Amniotic epithelial cell (primary cell): Measurements from ENCODE around the gene GPR132.
A peak's percentile ranks its signal among the peaks of the same experiment; 100 is the strongest.
"Not testable (repeated sequence)": the region's sequence is repeated elsewhere in the genome, so short reads cannot be mapped to it uniquely, and the experiment has no call there.

Experiments used
- DNase-seq: peaks from one replicate; pipeline ENCODE4 v3.0.0-alpha.2; 2010; ENCODE audit warnings: low read depth

The GPR132 gene

DNA sequence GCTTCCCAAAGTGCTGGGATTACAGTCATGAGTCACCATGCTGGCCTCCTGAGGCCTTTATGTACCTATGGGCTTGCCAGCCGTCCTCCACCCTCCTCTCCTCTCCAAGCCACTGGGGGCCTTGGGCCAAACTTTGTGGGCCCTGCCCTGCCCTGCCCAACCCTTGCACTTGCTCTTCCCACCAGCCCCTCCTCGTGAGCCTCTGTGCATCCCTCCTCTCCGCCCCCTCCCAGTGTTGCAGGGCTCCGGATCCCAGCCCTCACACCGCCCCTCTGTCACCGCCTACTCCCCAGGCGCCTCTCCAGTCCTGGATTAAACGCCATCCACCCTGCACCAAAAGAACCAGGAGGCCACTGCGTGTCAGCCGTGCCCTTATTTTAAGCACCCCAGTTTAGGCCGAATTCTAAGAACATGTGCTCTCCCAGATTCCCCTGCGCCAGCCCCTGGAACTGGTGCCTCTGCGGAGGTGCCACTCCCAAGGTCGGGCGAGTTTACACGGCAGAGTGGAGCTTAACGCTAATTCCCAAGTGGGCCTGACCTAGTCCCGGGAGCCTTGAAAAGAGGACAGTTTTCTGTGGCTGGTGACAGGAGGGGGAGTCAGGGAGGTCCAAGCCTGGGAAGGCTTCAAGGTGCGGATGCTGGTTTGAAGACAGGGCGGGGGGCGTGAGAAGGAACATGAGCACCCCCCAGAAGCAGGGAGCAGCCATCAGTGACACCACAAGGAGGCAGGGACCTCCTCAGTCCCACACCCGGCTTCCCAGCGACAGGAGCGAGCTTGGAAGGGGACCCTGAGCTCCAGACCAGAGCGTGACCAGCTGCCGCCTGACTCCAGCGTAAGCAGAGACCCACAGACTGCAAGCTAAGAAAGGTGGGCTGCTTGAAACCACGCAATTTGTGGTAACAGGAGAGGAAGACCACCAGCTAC, 23.1 kb downstream of the GPR132 start:
- DNase-seq = no peak

DNA sequence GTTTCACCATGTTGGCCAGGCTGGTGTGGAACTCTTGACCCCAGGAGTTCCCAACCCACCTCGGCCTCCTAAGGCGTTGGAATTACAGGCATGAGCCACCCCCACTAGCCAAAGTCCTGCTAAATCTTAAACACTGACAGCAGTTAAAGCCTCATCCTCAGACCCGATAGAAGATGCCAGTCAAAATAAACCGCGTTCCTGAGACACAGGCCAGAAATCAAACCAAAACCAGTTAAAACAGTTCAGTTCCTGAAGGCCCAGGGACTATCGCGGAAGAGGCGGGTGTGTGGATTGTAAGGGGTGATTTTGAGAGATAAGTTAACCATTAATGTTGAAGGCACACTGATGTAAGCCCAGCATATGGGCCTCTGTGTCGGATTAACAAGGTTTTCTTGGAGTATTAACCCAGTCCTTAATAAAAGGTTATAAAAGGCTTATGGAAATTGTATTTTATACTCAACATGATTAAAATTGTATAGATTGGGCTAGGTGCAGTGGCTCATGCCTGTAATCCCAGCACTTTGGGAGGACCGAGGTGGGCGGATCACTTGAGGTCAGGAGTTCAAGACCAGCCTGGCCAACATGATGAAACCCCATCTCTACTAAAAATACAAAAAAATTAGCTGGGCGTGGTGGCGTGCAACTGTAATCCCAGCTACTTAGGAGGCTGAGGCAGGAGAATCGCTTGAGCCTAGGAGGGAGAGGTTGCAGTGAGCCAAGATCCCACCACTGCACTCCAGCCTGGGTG, 25.6 kb downstream of the GPR132 start:
- DNase-seq = peak; percentile 75

DNA sequence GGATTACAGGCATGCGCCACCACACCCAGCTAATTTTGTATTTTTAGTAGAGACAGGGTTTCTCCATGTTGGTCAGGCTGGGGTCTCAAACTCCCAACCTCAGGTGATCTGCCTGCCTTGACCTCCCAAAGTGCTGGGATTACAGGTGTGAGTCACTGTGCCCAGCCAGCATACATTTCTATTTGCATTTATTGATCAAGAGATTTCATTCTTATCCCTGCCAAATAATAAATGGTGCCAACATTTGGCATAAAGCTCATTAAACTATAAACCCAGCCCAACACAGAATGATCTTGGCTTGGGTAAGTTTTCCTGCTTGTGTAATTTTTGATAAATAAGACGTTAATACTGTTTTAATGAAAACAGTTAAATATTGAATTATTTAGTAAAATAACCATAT, 29.6 kb downstream of the GPR132 start:
- not testable (repeated sequence) for DNase-seq

DNA sequence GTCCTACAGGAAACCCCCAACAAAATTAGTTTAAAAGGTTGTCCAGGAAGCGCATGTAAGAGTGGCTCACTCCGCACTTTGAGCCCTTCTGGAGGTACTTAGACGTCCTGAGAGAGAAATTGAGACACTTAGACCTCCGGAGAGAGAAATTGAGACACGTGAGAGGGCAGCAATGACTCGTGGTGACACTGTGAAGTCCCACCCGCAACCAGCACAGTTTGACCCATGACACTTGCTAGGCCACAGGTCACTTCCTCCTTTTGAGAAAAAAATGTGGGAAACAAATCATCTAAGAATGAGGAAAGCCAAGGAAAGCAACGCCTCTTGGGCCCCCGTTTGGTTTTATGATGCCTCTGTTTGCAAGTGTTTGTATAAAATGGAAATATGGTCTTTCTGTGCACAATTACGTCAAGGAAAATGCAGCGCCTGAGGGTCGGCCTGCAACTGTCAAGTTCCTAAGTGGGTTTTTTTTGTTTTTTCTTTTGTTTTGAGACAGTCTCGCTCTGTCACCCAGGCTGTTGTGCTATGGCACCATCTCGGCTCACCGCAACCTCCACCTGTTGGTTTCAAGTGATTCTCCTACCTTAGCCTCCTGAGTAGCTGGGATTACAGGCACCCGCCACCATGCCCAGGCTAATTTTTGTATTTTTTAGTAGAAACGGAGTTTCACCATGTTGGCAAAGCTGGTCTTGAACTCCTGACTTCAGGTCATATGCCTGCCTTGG, 30.8 kb downstream of the GPR132 start:
- no peak for DNase-seq

DNA sequence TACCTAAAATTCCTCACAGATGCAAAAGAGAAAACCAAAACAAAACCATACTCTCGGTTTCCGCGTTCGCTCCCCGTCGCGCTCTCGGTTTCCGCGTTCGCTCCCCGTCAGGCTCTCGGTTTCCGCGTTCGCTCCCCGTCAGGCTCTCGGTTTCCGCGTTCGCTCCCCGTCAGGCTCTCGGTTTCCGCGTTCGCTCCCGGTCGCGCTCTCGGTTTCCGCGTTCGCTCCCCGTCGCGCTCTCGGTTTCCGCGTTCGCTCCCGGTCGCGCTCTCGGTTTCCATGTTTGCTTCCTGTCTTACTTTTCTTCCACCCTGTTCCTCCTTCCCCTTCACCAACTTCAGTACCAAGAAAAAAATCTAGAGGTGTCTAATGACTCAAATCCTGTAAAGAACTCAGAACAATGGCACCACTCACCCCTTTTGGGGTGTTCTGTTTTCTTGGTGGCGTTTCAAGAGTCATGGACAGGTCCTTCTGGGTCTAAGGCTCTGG, 31.8 kb downstream of the GPR132 start:
- not testable (repeated sequence) for DNase-seq

DNA sequence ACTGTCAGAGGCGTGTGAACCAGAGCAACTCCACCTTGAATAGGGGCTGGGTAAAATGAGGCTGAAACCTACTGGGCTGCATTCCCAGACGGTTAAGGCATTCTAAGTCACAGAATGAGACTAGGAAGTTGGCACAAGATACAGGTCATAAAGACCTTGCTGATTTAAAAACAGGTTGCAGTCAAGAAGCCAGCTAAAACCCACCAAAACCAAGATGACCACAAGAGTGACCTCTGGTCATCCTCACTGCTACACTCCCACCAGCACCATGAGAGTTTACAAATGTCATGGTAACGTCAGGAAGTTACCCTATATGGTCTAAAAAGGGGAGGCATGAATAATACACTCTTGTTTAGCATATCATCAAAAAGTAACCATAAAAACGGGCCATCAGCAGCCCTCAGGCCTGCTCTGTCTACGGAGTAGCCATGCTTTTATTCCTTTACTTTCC, 32.8 kb downstream of the GPR132 start:
- peak; percentile 72 for DNase-seq

DNA sequence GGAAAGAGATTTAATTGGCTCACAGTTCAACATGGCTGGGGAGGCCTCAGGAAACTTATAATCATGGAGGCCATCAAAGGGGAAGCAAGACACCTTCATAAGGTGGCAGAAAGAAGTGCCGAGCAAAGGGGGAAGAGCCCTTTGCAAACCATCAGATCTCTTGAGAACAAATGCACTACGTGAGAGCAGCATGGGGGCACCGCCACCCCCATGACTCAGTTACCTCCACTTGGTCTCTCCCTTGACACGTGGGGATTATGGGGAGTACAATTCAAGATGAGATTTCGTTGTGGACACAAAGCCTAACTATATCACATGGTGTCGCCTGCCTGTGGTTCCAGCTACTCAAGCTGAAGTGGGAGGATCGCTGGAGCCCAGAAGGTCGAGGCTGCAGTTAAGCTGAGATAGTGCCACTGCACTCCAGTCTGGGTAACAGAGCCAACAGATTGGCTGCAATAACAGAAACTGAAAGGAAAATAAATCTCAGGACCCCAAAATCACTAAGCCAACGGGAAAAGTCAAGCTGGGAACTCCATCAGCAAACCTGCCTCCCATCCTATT, 34.3 kb downstream of the GPR132 start:
- no peak for DNase-seq

DNA sequence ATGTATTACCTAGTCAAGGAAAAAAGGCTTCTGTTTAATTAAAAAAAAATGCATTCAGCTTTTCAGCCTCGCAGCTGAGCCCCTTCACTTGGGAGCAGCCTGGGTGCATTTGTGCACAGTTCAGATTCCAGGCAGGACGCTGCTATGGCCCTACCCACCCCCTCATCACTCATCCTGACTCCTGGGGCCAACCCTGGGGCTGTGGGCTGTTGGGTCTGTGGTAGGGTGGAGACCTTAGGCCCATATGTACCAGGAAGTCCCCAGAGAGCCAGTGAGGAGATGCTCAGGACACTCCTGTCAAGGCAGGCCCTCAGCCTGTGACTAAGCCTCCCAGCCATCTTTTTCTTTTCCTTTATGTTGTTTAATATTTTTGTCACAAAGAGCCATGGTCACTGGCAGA, 35.0 kb downstream of the GPR132 start:
- DNase-seq = no peak

DNA sequence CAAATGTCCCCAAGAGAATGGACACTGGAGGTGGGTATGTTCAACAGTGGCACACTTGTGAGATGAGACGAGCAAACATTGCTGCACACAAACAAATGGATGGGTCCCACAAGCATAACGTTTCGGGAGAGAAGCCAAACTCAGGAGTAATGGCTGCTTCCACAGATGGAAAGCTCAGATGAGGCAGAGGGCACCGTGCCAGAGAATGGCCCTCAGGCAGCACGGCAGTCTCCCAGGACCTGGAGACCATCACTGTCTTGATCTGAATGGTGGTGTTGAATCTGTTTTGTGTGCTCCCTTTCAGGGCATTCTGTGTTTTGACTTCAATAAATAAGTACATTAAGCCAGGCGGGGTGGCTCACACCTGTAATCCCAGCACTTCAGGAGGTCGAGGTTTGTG, 35.8 kb downstream of the GPR132 start:
- DNase-seq = no peak

DNA sequence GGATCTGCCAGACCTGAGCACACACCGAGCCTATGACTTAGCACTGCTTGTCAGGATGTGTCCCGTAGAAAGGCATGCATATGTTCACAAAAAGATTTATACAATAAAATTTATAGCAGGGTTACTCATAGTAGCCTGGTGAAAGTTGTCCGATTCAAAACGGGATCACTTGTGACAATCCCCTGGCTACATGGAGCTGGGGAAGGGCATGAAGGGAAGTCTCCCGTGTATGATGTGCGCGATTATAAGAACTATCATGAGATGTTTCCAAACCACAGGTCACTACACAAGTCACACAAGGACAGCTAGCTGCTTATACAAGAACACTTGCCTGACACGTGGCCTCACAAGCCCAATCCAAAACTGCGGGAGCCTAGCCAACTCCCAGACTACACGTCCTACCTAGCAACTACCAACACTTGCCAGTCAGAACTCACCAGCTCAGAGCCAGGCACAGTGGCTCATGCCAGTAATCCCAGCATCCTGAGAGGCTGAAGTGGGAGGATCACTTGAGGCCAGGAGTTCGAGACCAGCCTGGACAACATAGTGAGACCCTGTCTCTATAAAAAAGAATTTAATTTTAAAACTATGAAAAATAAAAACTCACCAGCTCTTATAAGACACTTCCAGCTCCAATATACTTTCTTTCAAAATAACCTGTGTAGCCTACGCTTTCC, 36.8 kb downstream of the GPR132 start:
- DNase-seq = no peak

DNA sequence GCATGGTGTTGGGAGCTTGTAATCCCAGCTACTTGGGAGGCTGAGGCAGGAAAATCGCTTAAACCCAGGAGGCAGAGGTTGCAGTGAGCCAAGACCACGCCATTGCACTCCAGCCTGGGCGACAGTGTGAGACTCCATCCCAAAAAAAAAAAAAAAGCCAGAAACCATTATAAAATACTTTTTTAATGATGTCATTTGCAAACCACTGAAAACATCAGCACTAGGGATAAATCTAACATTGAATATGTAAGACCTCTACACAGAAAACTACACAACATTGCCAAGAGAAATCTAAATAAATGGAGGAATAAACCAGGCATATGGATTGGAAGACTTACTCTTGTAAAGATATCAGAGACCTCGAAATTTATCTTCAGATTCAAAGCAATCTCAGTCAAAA, 37.5 kb downstream of the GPR132 start:
- DNase-seq = not testable (repeated sequence)

DNA sequence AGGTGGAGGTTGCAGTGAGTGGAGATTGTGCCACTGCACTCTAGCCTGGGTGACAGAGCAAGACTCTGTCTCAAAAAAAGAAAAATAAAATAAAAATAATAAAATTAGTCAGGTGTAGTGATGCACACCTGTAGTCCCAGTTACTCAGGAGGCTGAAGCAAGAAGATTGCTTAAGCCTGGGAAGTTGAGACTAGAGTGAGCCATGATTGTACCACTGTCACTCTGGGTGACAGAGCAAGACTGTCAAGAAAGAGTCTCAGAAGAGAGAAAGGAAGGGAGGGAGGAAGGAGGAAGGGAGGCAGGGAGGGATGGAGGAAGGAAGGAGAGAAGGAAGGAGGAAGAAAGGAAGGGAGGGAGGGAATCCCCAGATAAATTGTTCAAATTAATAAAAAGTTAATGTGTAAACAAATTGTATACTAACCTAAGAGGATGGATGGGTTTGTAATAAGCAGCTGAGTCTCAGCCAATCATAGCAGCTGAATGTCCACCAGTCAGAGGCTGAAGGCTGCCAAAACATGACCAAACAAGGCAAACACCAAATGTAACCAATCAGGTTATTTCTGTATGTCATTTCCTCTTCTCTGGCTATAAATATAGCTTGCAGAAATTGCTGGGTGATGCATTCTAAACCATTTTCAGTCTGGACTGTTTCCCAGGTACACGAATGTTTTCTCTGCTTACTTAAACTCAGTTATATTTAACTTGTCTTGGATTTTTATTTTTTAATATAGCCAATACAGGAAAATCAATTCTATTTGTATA, 38.2 kb downstream of the GPR132 start:
- DNase-seq = peak; percentile 44

DNA sequence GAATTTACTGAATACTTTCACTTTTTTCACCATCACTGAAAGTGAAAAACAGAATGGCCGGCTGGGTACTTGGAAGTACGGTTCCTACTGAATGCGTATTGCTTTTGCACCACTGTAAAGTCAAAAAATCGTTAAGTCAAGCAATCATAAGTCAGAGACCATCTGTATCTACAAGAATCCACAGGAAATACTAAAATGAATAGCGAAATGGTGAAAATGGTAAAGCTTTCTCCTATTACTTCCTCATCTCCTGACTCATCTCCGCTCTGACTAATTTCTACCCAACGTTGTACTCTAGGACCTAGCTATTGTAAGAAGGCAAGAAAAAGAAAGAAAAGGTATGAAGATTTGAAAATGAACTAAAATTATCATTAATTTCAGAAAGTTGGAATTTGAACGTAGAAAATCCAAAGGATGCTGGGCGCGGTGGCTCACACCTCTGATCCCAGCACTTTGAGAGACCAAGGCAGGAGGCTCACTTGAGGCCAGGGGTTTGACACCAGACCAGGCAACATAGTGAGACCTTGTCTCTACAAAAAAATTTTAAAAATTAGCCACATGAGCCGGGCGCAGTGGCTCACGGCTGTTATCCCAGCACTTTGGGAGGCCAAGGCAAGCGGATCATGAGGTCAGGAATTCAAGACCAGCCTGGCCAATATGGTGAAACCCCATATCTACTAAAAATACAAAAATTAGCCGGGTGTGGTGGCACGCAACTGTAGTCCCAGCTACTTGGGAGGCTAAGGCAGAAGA, 39.0 kb downstream of the GPR132 start:
- peak; percentile 47 for DNase-seq

DNA sequence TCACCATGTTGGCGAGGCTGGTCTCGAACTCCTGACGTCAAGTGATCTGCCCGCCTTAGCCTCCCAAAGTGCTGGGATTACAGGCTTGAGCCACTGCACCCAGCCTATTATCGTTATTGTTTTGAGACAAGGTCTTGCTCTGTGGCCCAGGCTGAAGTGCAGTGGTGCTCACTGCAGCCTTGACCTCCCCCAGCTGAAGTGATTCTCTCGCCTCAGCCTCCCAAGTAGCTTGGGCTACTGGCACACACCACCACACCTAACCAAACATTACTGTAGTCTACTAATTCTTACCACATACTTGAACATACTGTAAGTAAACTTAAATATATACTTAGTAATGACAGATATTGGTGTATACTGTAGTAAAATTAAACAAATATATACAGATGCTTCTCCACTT, 39.8 kb downstream of the GPR132 start:
- no peak for DNase-seq

DNA sequence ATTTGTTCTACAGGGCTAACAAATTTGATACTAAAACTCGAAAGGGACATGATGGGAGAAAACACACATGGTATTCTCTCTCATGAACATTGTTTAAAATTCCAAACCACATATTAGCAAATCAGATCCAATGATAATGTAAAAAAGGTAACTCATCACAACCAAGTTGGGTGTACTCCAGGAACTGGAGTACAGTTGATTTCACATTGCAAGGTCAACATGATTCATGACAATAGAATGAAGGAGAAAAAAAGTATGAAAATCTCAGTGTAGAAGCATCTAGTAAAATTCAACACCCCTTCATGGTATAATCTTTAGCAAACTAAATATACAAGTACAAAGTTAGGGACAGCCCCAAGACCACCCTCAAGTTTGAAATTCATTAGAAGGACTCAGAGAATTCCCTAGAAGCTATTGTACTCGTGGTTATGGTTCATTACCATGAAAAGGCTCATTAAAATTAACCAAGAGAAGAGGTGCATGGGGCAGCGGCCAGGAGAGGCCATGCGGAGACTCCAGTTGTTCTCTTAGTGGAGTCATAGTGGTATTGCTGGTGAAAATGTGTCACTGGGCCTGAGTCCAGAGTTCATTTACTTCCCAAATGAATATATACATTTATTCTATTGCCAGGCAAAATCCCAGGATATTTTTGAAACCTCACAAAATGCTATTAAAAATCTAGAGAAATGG, 41.3 kb downstream of the GPR132 start:
- peak; percentile 71 for DNase-seq

DNA sequence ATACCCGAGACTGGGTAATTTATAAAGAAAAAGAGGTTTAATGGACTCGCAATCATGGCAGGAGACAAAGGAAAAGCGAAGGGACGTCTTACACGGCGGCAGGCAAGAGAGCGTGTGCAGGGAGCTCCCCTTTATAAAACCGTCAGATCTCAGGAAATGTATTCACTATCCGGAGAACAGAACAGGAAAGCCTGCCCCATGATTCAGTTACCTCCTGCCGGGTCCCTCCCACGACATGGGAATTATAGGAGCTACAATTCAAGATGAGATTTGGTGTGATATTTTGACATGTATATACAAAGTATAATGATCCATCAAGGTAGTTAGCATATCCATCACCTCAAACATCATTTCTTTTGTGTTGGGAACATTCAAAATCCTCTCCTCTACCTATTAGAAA, 42.1 kb downstream of the GPR132 start:
- DNase-seq = no peak

DNA sequence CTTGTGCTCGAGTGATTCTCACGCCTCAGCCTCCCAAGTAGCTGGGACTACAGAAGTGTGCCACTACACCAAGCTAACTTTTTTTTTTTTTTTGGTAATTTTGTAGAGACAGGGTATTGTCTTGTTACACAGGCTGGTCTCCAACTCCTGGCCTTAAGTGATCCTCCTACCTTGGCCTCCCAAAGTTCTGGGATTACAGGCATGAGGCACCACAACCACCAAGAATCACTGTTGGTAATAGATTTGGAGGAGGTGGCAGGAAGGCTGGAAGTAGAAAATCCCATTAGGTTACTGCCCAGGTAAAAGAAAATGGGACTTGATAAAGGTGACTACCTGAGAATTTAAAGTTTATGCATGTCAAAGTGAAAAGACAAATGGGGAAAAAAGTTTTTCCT, 43.0 kb downstream of the GPR132 start:
- DNase-seq = no peak

DNA sequence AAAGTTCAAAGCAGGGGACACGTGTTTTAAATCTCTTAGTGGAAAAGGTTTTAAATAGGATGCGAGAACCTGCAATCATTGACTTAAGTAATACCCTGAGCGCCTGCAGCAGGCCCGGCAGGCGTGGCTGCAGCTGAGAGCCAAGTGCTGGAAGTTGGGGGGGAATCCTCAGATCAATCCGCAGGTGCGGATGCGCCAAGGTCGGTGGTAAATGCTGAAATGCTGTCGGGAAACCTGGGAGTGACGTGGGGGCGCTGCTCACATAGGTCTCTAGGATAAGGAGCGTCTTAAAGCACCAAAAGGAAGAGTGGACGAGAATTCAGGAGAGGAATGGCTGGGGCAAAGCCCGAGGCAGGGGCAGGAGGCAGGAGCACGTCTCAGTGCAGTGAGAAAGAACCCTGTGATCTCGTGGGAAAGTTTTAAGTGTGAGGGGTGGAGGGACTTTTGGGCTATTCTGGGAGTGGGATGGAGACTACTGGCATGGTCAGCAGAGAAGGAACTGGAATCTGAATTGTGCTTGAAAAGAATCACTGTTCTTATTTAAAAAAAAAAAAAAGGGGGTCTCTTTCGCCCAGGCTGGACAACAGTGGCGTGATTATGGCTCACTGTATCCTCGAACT, 43.5 kb downstream of the GPR132 start:
- DNase-seq = peak; percentile 46
